GM12878 (cell line): ENCODE measurements around the gene GCH1.

Source experiments
- EP300 ChIP-seq, 2 experiments: fragments of 150-350 bp in 1 of 2; IDR thresholded peaks; 2 replicates each; pipeline ENCODE4 v1.6.1; 2011 to 2012; ENCODE audit warnings: low read depth in 2 of 2, low read length in 2 of 2, borderline replicate concordance in 1 of 2, improper control_type of control experiment in 1 of 2, inconsistent platforms in 1 of 2; ENCODE audit not compliant: control insufficient read depth in 1 of 2
- ETV6 ChIP-seq, 2 experiments: fragments of 450-650 bp in 1 of 2; IDR thresholded peaks in 1 of 2; conservative IDR thresholded peaks in 1 of 2; 2 replicates each; pipeline ENCODE4 v1.6.1; 2014; ENCODE audit warnings: antibody characterized with exemption in 1 of 2, borderline replicate concordance in 1 of 2, low read depth in 1 of 2, mild to moderate bottlenecking in 1 of 2, moderate library complexity in 1 of 2
- FOXM1 ChIP-seq: IDR thresholded peaks from 2 replicates; pipeline ENCODE4 v1.6.1; 2012; ENCODE audit warnings: low read depth, mild to moderate bottlenecking, inconsistent platforms, low read length, moderate library complexity
- GABPA ChIP-seq: IDR thresholded peaks from 2 replicates; pipeline ENCODE4 v1.6.1; 2014; ENCODE audit warnings: antibody characterized with exemption, low read depth, mild to moderate bottlenecking, inconsistent platforms
- POLR2AphosphoS5 ChIP-seq: IDR thresholded peaks from 2 replicates; pipeline ENCODE4 v1.6.1; 2011; ENCODE audit warnings: mild to moderate bottlenecking, low read length, inconsistent platforms
- STAT1 ChIP-seq: fragments of 450-650 bp; conservative IDR thresholded peaks from 2 replicates; pipeline ENCODE4 v1.6.1; 2014; ENCODE audit warnings: antibody characterized with exemption, mild to moderate bottlenecking
- TARDBP ChIP-seq: IDR thresholded peaks from 2 replicates; pipeline ENCODE4 v1.6.1; 2016; ENCODE audit warnings: borderline replicate concordance
- TF ChIP-seq, protein P1 (sequence below): IDR thresholded peaks from 2 replicates; pipeline ENCODE4 v1.6.1; 2012; ENCODE audit warnings: low read depth, low read length, improper control_type of control experiment
- TF ChIP-seq, protein P2 (sequence below), 3 experiments: IDR thresholded peaks in 2 of 3; conservative IDR thresholded peaks in 1 of 3; 2 replicates each; pipeline ENCODE4 v1.5.1; 2011; ENCODE audit warnings: low read depth in 3 of 3, low read length in 3 of 3, mild to moderate bottlenecking in 3 of 3, control low read depth in 2 of 3, moderate library complexity in 2 of 3, inconsistent platforms in 1 of 3, mixed read lengths in 1 of 3; ENCODE audit not compliant: control insufficient read depth in 2 of 3, insufficient read depth in 1 of 3; ENCODE audit errors: extremely low read depth in 1 of 3
- TF ChIP-seq, protein P3 (sequence below): fragments of 450-650 bp; formaldehyde crosslinking; IDR thresholded peaks from 2 replicates; pipeline ENCODE4 v1.4.0; 2022; ENCODE audit warnings: mild to moderate bottlenecking, moderate library complexity
- TF ChIP-seq, protein P4 (sequence below): IDR thresholded peaks from 2 replicates; pipeline ENCODE4 v1.6.1; 2012; ENCODE audit warnings: low read depth, low read length, improper control_type of control experiment
- TF ChIP-seq, protein P5 (sequence below): fragments of 450-650 bp; IDR thresholded peaks from 2 replicates; pipeline ENCODE4 v1.6.1; 2017; ENCODE audit warnings: mild to moderate bottlenecking, moderate library complexity
- TF ChIP-seq, protein P6 (sequence below): fragments of 150-350 bp; IDR thresholded peaks from 2 replicates; pipeline ENCODE4 v1.6.1; 2016; ENCODE audit warnings: low read depth, low read length

DNA sequence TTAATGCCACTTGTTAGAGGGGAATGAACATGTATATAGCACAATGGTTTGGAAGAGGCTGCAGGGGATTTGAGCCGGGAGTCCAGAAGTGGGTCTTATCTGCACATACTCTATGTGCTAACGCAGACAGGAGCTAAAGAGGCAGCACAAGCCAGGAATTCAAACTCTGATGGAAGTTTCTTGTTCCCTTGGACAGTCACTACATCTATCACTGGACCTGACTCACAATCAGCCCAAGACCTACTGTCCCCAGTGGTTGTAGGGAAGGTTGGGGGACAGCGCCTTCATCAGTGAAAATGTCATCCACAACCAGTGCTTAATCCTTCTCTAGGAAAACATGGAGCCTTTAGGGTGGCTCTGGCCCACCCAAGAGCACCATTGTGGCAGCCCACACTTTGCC is 107.8 kb downstream of the GCH1 start:
- no peak for TF ChIP-seq TARDBP
- TF ChIP-seq EP300 (IDR thresholded peaks at IDR 0.05; ENCODE audit: borderline replicate concordance in 1 of 2, control insufficient read depth in 1 of 2, low read depth in 2 of 2, low read length in 2 of 2) = no peak
- TF ChIP-seq, protein P1, sequence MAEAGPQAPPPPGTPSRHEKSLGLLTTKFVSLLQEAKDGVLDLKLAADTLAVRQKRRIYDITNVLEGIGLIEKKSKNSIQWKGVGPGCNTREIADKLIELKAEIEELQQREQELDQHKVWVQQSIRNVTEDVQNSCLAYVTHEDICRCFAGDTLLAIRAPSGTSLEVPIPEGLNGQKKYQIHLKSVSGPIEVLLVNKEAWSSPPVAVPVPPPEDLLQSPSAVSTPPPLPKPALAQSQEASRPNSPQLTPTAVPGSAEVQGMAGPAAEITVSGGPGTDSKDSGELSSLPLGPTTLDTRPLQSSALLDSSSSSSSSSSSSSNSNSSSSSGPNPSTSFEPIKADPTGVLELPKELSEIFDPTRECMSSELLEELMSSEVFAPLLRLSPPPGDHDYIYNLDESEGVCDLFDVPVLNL = no peak
- TF ChIP-seq, protein P2, sequence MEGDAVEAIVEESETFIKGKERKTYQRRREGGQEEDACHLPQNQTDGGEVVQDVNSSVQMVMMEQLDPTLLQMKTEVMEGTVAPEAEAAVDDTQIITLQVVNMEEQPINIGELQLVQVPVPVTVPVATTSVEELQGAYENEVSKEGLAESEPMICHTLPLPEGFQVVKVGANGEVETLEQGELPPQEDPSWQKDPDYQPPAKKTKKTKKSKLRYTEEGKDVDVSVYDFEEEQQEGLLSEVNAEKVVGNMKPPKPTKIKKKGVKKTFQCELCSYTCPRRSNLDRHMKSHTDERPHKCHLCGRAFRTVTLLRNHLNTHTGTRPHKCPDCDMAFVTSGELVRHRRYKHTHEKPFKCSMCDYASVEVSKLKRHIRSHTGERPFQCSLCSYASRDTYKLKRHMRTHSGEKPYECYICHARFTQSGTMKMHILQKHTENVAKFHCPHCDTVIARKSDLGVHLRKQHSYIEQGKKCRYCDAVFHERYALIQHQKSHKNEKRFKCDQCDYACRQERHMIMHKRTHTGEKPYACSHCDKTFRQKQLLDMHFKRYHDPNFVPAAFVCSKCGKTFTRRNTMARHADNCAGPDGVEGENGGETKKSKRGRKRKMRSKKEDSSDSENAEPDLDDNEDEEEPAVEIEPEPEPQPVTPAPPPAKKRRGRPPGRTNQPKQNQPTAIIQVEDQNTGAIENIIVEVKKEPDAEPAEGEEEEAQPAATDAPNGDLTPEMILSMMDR (IDR thresholded peaks at IDR 0.05 in 2 of 3, conservative IDR thresholded peaks at IDR 0.05 in 1 of 3; ENCODE audit: control insufficient read depth in 2 of 3, extremely low read depth in 1 of 3, insufficient read depth in 1 of 3, low read depth in 3 of 3, low read length in 3 of 3) = no peak
- TF ChIP-seq GABPA = no peak
- TF ChIP-seq FOXM1 = no peak
- no peak for TF ChIP-seq STAT1
- TF ChIP-seq, protein P3, sequence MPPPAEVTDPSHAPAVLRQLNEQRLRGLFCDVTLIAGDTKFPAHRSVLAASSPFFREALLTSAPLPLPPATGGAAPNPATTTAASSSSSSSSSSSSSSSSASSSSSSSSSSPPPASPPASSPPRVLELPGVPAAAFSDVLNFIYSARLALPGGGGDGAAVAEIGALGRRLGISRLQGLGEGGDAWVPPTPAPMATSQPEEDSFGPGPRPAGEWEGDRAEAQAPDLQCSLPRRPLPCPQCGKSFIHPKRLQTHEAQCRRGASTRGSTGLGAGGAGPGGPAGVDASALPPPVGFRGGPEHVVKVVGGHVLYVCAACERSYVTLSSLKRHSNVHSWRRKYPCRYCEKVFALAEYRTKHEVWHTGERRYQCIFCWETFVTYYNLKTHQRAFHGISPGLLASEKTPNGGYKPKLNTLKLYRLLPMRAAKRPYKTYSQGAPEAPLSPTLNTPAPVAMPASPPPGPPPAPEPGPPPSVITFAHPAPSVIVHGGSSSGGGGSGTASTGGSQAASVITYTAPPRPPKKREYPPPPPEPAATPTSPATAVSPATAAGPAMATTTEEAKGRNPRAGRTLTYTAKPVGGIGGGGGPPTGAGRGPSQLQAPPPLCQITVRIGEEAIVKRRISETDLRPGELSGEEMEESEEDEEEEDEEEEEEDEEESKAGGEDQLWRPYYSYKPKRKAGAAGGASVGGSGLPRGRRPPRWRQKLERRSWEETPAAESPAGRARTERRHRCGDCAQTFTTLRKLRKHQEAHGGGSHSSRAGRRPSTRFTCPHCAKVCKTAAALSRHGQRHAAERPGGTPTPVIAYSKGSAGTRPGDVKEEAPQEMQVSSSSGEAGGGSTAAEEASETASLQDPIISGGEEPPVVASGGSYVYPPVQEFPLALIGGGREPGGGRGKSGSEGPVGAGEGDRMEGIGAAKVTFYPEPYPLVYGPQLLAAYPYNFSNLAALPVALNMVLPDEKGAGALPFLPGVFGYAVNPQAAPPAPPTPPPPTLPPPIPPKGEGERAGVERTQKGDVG (CRISPR knock-in tag) = no peak
- TF ChIP-seq, protein P4, sequence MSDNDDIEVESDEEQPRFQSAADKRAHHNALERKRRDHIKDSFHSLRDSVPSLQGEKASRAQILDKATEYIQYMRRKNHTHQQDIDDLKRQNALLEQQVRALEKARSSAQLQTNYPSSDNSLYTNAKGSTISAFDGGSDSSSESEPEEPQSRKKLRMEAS = no peak
- no peak for TF ChIP-seq ETV6 (conservative IDR thresholded peaks at IDR 0.05 in 1 of 2, IDR thresholded peaks at IDR 0.05 in 1 of 2; ENCODE audit: borderline replicate concordance in 1 of 2, low read depth in 1 of 2)
- TF ChIP-seq, protein P5, sequence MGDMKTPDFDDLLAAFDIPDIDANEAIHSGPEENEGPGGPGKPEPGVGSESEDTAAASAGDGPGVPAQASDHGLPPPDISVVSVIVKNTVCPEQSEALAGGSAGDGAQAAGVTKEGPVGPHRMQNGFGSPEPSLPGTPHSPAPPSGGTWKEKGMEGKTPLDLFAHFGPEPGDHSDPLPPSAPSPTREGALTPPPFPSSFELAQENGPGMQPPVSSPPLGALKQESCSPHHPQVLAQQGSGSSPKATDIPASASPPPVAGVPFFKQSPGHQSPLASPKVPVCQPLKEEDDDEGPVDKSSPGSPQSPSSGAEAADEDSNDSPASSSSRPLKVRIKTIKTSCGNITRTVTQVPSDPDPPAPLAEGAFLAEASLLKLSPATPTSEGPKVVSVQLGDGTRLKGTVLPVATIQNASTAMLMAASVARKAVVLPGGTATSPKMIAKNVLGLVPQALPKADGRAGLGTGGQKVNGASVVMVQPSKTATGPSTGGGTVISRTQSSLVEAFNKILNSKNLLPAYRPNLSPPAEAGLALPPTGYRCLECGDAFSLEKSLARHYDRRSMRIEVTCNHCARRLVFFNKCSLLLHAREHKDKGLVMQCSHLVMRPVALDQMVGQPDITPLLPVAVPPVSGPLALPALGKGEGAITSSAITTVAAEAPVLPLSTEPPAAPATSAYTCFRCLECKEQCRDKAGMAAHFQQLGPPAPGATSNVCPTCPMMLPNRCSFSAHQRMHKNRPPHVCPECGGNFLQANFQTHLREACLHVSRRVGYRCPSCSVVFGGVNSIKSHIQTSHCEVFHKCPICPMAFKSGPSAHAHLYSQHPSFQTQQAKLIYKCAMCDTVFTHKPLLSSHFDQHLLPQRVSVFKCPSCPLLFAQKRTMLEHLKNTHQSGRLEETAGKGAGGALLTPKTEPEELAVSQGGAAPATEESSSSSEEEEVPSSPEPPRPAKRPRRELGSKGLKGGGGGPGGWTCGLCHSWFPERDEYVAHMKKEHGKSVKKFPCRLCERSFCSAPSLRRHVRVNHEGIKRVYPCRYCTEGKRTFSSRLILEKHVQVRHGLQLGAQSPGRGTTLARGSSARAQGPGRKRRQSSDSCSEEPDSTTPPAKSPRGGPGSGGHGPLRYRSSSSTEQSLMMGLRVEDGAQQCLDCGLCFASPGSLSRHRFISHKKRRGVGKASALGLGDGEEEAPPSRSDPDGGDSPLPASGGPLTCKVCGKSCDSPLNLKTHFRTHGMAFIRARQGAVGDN = no peak
- TF ChIP-seq, protein P6, sequence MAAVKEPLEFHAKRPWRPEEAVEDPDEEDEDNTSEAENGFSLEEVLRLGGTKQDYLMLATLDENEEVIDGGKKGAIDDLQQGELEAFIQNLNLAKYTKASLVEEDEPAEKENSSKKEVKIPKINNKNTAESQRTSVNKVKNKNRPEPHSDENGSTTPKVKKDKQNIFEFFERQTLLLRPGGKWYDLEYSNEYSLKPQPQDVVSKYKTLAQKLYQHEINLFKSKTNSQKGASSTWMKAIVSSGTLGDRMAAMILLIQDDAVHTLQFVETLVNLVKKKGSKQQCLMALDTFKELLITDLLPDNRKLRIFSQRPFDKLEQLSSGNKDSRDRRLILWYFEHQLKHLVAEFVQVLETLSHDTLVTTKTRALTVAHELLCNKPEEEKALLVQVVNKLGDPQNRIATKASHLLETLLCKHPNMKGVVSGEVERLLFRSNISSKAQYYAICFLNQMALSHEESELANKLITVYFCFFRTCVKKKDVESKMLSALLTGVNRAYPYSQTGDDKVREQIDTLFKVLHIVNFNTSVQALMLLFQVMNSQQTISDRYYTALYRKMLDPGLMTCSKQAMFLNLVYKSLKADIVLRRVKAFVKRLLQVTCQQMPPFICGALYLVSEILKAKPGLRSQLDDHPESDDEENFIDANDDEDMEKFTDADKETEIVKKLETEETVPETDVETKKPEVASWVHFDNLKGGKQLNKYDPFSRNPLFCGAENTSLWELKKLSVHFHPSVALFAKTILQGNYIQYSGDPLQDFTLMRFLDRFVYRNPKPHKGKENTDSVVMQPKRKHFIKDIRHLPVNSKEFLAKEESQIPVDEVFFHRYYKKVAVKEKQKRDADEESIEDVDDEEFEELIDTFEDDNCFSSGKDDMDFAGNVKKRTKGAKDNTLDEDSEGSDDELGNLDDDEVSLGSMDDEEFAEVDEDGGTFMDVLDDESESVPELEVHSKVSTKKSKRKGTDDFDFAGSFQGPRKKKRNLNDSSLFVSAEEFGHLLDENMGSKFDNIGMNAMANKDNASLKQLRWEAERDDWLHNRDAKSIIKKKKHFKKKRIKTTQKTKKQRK = no peak
- TF ChIP-seq POLR2AphosphoS5 = no peak
